OCI-LY1 (cell line): Measurements from ENCODE around the gene TRAFD1.

ENCODE experiments used
- CTCF ChIP-seq: fragments of 200-600 bp; sonication (generic), shearing (Covaris generic); IDR thresholded peaks from 2 replicates; pipeline ENCODE4 v1.5.1; 2017; ENCODE audit warnings: mild to moderate bottlenecking, antibody characterized with exemption, low read length, moderate library complexity, mixed read lengths
- EZH2 ChIP-seq: fragments of 200-600 bp; sonication (generic), shearing (Covaris generic); IDR thresholded peaks from 2 replicates; pipeline ENCODE4 v1.8.0; 2017; ENCODE audit warnings: borderline replicate concordance, mixed run types, mild to moderate bottlenecking, antibody characterized with exemption, low read length, moderate library complexity, mixed read lengths

- no peak for TF ChIP-seq CTCF
- no peak for TF ChIP-seq EZH2
These were observed 38.2 kb downstream of the TRAFD1 start for GRCh38 chr12:112163471-112163991.
